ENCODE results near the gene KCTD16. TPM values are rescaled to one million over a fixed set of nuclear protein-coding genes. Genes with fewer than 3 reads are reported as not detected.
A peak's percentile ranks its signal among the peaks of the same experiment; 100 is the strongest.

Gene KCTD16
- total and polyA plus RNA-seq, 4 donors = 5.1 to 30.8 (median 7.3) TPM

GRCh38 chr5:144292029-144292428 is 121.4 kb downstream of the KCTD16 start:
- H3K36me3 ChIP-seq (ENCODE audit: control insufficient read depth, insufficient read depth, low read length) = no peaks in the 10 kb centered on the region
- H3K4me1 ChIP-seq (ENCODE audit: control insufficient read depth, insufficient read depth, low read length) = no peaks in the 10 kb centered on the region
- no peak overlapping the region for H3K4me3 ChIP-seq (ENCODE audit: low read depth, low read length)
- no peaks in the 10 kb centered on the region for H3K27me3 ChIP-seq (ENCODE audit: control insufficient read depth, insufficient read depth, low read length)
- no peak overlapping the region for H3K27ac ChIP-seq (ENCODE audit: low read depth, low read length)
- peak in 2 of 6 donors; percentile 18 to 35 for DNase-seq (ENCODE audit: low read depth in 4 of 6, low spot score in 6 of 6)
- no peaks in the 10 kb centered on the region for H3K9me3 ChIP-seq (ENCODE audit: control insufficient read depth, insufficient read depth, low read length)

GRCh38 chr5:144295284-144295683 is 124.6 kb downstream of the KCTD16 start:
- H3K4me1 ChIP-seq (ENCODE audit: control insufficient read depth, insufficient read depth, low read length) = no peaks in the 10 kb centered on the region
- H3K36me3 ChIP-seq (ENCODE audit: control insufficient read depth, insufficient read depth, low read length) = no peaks in the 10 kb centered on the region
- no peak for DNase-seq (ENCODE audit: low read depth in 4 of 6, low spot score in 6 of 6)
- no peak overlapping the region for H3K4me3 ChIP-seq (ENCODE audit: low read depth, low read length)
- H3K27me3 ChIP-seq (ENCODE audit: control insufficient read depth, insufficient read depth, low read length) = no peaks in the 10 kb centered on the region
- no peak overlapping the region for H3K27ac ChIP-seq (ENCODE audit: low read depth, low read length)
- H3K9me3 ChIP-seq (ENCODE audit: control insufficient read depth, insufficient read depth, low read length) = no peaks in the 10 kb centered on the region

GRCh38 chr5:144297081-144297480 is 126.4 kb downstream of the KCTD16 start:
- no peak overlapping the region for H3K27ac ChIP-seq (ENCODE audit: low read depth, low read length)

GRCh38 chr5:144298658-144299057 is 128.0 kb downstream of the KCTD16 start:
- no peak for DNase-seq (ENCODE audit: low read depth in 4 of 6, low spot score in 6 of 6)
- H3K4me3 ChIP-seq (ENCODE audit: low read depth, low read length) = no peak overlapping the region
- no peaks in the 10 kb centered on the region for H3K36me3 ChIP-seq (ENCODE audit: control insufficient read depth, insufficient read depth, low read length)
- no peak overlapping the region for H3K27ac ChIP-seq (ENCODE audit: low read depth, low read length)
- WGBS (ENCODE audit: insufficient coverage) = 100% methylated on average over 1 of the region's 3 CpGs
- no peaks in the 10 kb centered on the region for H3K27me3 ChIP-seq (ENCODE audit: control insufficient read depth, insufficient read depth, low read length)
- H3K9me3 ChIP-seq (ENCODE audit: control insufficient read depth, insufficient read depth, low read length) = no peaks in the 10 kb centered on the region
- H3K4me1 ChIP-seq (ENCODE audit: control insufficient read depth, insufficient read depth, low read length) = no peaks in the 10 kb centered on the region

More at GRCh38 chr5:144297081-144297480, 126.4 kb downstream of the KCTD16 start:
- DNase-seq (ENCODE audit: low read depth in 4 of 6, low spot score in 6 of 6) = no peak
- H3K9me3 ChIP-seq (ENCODE audit: control insufficient read depth, insufficient read depth, low read length) = no peaks in the 10 kb centered on the region
- H3K4me3 ChIP-seq (ENCODE audit: low read depth, low read length) = no peak overlapping the region
- H3K27me3 ChIP-seq (ENCODE audit: control insufficient read depth, insufficient read depth, low read length) = no peaks in the 10 kb centered on the region
- H3K36me3 ChIP-seq (ENCODE audit: control insufficient read depth, insufficient read depth, low read length) = no peaks in the 10 kb centered on the region
- H3K4me1 ChIP-seq (ENCODE audit: control insufficient read depth, insufficient read depth, low read length) = no peaks in the 10 kb centered on the region
- no CpG with 5 or more reads among the region's 3 CpGs for WGBS (ENCODE audit: insufficient coverage)

- no peaks in the 10 kb centered on the region for H3K9me3 ChIP-seq (ENCODE audit: control insufficient read depth, insufficient read depth, low read length)
- no peak overlapping the region for H3K4me3 ChIP-seq (ENCODE audit: low read depth, low read length)
- no peaks in the 10 kb centered on the region for H3K27me3 ChIP-seq (ENCODE audit: control insufficient read depth, insufficient read depth, low read length)
- 67% methylated on average over 3 of the region's 3 CpGs for WGBS (ENCODE audit: insufficient coverage)
- no peak for DNase-seq (ENCODE audit: low read depth in 4 of 6, low spot score in 6 of 6)
- H3K4me1 ChIP-seq (ENCODE audit: control insufficient read depth, insufficient read depth, low read length) = no peaks in the 10 kb centered on the region
- H3K27ac ChIP-seq (ENCODE audit: low read depth, low read length) = no peak overlapping the region
- H3K36me3 ChIP-seq (ENCODE audit: control insufficient read depth, insufficient read depth, low read length) = no peaks in the 10 kb centered on the region
Measured at GRCh38 chr5:144304688-144305087, 134.0 kb downstream of the KCTD16 start.

GRCh38 chr5:144307736-144308135 is 137.1 kb downstream of the KCTD16 start:
- Histone ChIP-seq H3K4me3 (ENCODE audit: low read depth, low read length) (no peak overlapping the region), H3K4me1 (ENCODE audit: control insufficient read depth, insufficient read depth, low read length) (no peaks in the 10 kb centered on the region)

GRCh38 chr5:144308174-144308573 is 137.5 kb downstream of the KCTD16 start:
- no peaks in the 10 kb centered on the region for H3K4me1 ChIP-seq (ENCODE audit: control insufficient read depth, insufficient read depth, low read length)
- no peaks in the 10 kb centered on the region for H3K36me3 ChIP-seq (ENCODE audit: control insufficient read depth, insufficient read depth, low read length)
- H3K27ac ChIP-seq (ENCODE audit: low read depth, low read length) = no peak overlapping the region
- no peak for DNase-seq (ENCODE audit: low read depth in 4 of 6, low spot score in 6 of 6)
- H3K27me3 ChIP-seq (ENCODE audit: control insufficient read depth, insufficient read depth, low read length) = no peaks in the 10 kb centered on the region
- H3K9me3 ChIP-seq (ENCODE audit: control insufficient read depth, insufficient read depth, low read length) = no peaks in the 10 kb centered on the region
- H3K4me3 ChIP-seq (ENCODE audit: low read depth, low read length) = no peak overlapping the region
- 88% methylated on average over 2 of the region's 5 CpGs for WGBS (ENCODE audit: insufficient coverage)

More at GRCh38 chr5:144307736-144308135, 137.1 kb downstream of the KCTD16 start:
- H3K27me3 ChIP-seq (ENCODE audit: control insufficient read depth, insufficient read depth, low read length) = no peaks in the 10 kb centered on the region
- H3K27ac ChIP-seq (ENCODE audit: low read depth, low read length) = no peak overlapping the region
- peak in 2 of 6 donors; percentile 34 to 69 for DNase-seq (ENCODE audit: low read depth in 4 of 6, low spot score in 6 of 6)
- no peaks in the 10 kb centered on the region for H3K9me3 ChIP-seq (ENCODE audit: control insufficient read depth, insufficient read depth, low read length)
- no peaks in the 10 kb centered on the region for H3K36me3 ChIP-seq (ENCODE audit: control insufficient read depth, insufficient read depth, low read length)
- whole genome bisulfite sequencing (ENCODE audit: insufficient coverage) = 67% methylated on average over 1 of the region's 4 CpGs

- DNase-seq (ENCODE audit: low read depth in 4 of 6, low spot score in 6 of 6) = peak in 2 of 6 donors; percentile 44 to 90
- H3K36me3 ChIP-seq (ENCODE audit: control insufficient read depth, insufficient read depth, low read length) = no peaks in the 10 kb centered on the region
- H3K4me3 ChIP-seq (ENCODE audit: low read depth, low read length) = no peak overlapping the region
- no peaks in the 10 kb centered on the region for H3K9me3 ChIP-seq (ENCODE audit: control insufficient read depth, insufficient read depth, low read length)
- H3K27ac ChIP-seq (ENCODE audit: low read depth, low read length) = no peak overlapping the region
- H3K4me1 ChIP-seq (ENCODE audit: control insufficient read depth, insufficient read depth, low read length) = no peaks in the 10 kb centered on the region
- H3K27me3 ChIP-seq (ENCODE audit: control insufficient read depth, insufficient read depth, low read length) = no peaks in the 10 kb centered on the region
- 40% methylated on average over 2 of the region's 5 CpGs for WGBS (ENCODE audit: insufficient coverage)
Measured at GRCh38 chr5:144308906-144309670, 138.4 kb downstream of the KCTD16 start.

- H3K9me3 ChIP-seq (ENCODE audit: control insufficient read depth, insufficient read depth, low read length) = no peaks in the 10 kb centered on the region
- no peak overlapping the region for H3K4me3 ChIP-seq (ENCODE audit: low read depth, low read length)
- no peak overlapping the region for H3K27ac ChIP-seq (ENCODE audit: low read depth, low read length)
- DNase-seq (ENCODE audit: low read depth in 4 of 6, low spot score in 6 of 6) = peak in 1 of 6 donors; percentile 52
- WGBS (ENCODE audit: insufficient coverage) = no CpG with 5 or more reads among the region's 2 CpGs
- no peaks in the 10 kb centered on the region for H3K27me3 ChIP-seq (ENCODE audit: control insufficient read depth, insufficient read depth, low read length)
- no peaks in the 10 kb centered on the region for H3K4me1 ChIP-seq (ENCODE audit: control insufficient read depth, insufficient read depth, low read length)
- H3K36me3 ChIP-seq (ENCODE audit: control insufficient read depth, insufficient read depth, low read length) = no peaks in the 10 kb centered on the region
Measured at GRCh38 chr5:144310621-144311020, 139.9 kb downstream of the KCTD16 start.

- Histone ChIP-seq H3K9me3 (ENCODE audit: control insufficient read depth, insufficient read depth, low read length) (no peaks in the 10 kb centered on the region), H3K27me3 (ENCODE audit: control insufficient read depth, insufficient read depth, low read length) (no peaks in the 10 kb centered on the region), H3K4me3 (ENCODE audit: low read depth, low read length) (no peak overlapping the region)
Measured at GRCh38 chr5:144313147-144313726, 142.6 kb downstream of the KCTD16 start.

More at GRCh38 chr5:144313147-144313726, 142.6 kb downstream of the KCTD16 start:
- Histone ChIP-seq H3K27ac (ENCODE audit: low read depth, low read length) (no peak overlapping the region), H3K4me1 (ENCODE audit: control insufficient read depth, insufficient read depth, low read length) (no peaks in the 10 kb centered on the region), H3K36me3 (ENCODE audit: control insufficient read depth, insufficient read depth, low read length) (no peaks in the 10 kb centered on the region)
- no CpG with 5 or more reads among the region's 1 CpG for WGBS (ENCODE audit: insufficient coverage)
- DNase-seq (ENCODE audit: low read depth in 4 of 6, low spot score in 6 of 6) = peak in 1 of 6 donors; percentile 72

All from spinal cord (tissue), 10 donors.